Stomach (tissue), 9 donors: ENCODE data around the gene ASMT. TPM values are rescaled to one million over a fixed set of nuclear protein-coding genes. Genes with fewer than 3 reads are reported as not detected.

Experiments used
- DNase-seq, 2 donors: peaks; one replicate each; pipeline versions ENCODE4 v3.0.0 to v3.0.0-alpha.2; 2013 to 2019
- H3K27ac ChIP-seq, 5 donors: fragments of 200-600 bp in 4 of 5; sonication (generic) in 4 of 5; one replicate each; pipeline ENCODE4 v1.5.1; 2013 to 2019; ENCODE audit warnings: mild to moderate bottlenecking in 1 of 5, moderate library complexity in 1 of 5
- H3K27me3 ChIP-seq, 3 donors: fragments of 200-600 bp; sonication (generic); one replicate each; pipeline ENCODE4 v1.5.1; 2017 to 2019; ENCODE audit warnings: mixed run types in 1 of 3
- H3K36me3 ChIP-seq, 4 donors: fragments of 200-600 bp; sonication (generic); 1 replicate in 3 of 4; 2 replicates in 1 of 4; pipeline ENCODE4 v1.5.1; 2016 to 2019
- H3K4me1 ChIP-seq, 4 donors: fragments of 200-600 bp; sonication (generic); one replicate each; pipeline ENCODE4 v1.5.1; 2016 to 2019
- H3K4me3 ChIP-seq, 4 donors: fragments of 200-600 bp; sonication (generic) in 3 of 4; one replicate each; pipeline ENCODE4 v1.5.1; 2016 to 2019; ENCODE audit warnings: mild to moderate bottlenecking in 1 of 4
- H3K9me3 ChIP-seq, 4 donors: fragments of 200-600 bp; sonication (generic); one replicate each; pipeline ENCODE4 v1.5.1; 2016 to 2019
- EP300 ChIP-seq: sonication (generic); formaldehyde crosslinking; IDR thresholded peaks from one replicate; pipeline ENCODE4 v1.6.1; 2017; ENCODE audit warnings: antibody characterized with exemption
- POLR2A ChIP-seq, 4 donors: fragments of 450-650 bp; IDR thresholded peaks; one replicate each; pipeline ENCODE4 v1.6.1; 2016; ENCODE audit warnings: antibody characterized with exemption in 4 of 4, control low read depth in 2 of 4, mild to moderate bottlenecking in 1 of 4, moderate library complexity in 1 of 4
- POLR2AphosphoS5 ChIP-seq, 3 donors: sonication (generic); formaldehyde crosslinking; IDR thresholded peaks; one replicate each; pipeline ENCODE4 v1.6.1; 2016; ENCODE audit warnings: antibody characterized with exemption in 3 of 3
- WGBS, 5 donors: extraction: QIAGEN DNeasy Blood & Tissue Kit in 3 of 5; methylation state at CpG; one replicate each; pipeline versions ENCODE4 v1.1.5 to v1.1.7; 2013 to 2018; 5-methylcytosine and 5-hydroxymethylcytosine counted together
- intact Hi-C: fragments of 100-400 bp; cut with DNase I; formaldehyde crosslinking; loops from one replicate; pipeline ENCODE4 v1.15.1; 2023; ENCODE audit warnings: low total_unique reads
- polyA plus RNA-seq, 3 donors: library from polyadenylated mRNA; stranded (reverse); fragments of 200-250 nt; gene quantifications; one replicate each; pipeline ENCODE4 v1.2.3, GENCODE V29; 2013
- total RNA-seq, 5 donors: library from RNA; depleted of rRNA; stranded (reverse); fragments of >200 nt; gene quantifications; one replicate each; pipeline versions ENCODE4 v1.1.0 to v1.2.3, GENCODE V29; 2014 to 2016
- TF ChIP-seq, protein P1 (sequence below), 7 experiments: fragments of 450-650 bp in 4 of 7; fragments of 200-600 bp in 3 of 7; sonication (generic) in 3 of 7; IDR thresholded peaks; one replicate each; pipeline ENCODE4 v1.5.1; 2016 to 2019; ENCODE audit warnings: antibody characterized with exemption in 7 of 7, control low read depth in 2 of 7, mild to moderate bottlenecking in 1 of 7
- donor health status: healthy with polysubstance abuse.
- donor health status: Bipolar disorder and iron deficiency.
- donor health status: healthy.

The ASMT gene
- total and polyA plus RNA-seq, 8 donors, result 0.43 TPM; not detected in 7

DNA sequence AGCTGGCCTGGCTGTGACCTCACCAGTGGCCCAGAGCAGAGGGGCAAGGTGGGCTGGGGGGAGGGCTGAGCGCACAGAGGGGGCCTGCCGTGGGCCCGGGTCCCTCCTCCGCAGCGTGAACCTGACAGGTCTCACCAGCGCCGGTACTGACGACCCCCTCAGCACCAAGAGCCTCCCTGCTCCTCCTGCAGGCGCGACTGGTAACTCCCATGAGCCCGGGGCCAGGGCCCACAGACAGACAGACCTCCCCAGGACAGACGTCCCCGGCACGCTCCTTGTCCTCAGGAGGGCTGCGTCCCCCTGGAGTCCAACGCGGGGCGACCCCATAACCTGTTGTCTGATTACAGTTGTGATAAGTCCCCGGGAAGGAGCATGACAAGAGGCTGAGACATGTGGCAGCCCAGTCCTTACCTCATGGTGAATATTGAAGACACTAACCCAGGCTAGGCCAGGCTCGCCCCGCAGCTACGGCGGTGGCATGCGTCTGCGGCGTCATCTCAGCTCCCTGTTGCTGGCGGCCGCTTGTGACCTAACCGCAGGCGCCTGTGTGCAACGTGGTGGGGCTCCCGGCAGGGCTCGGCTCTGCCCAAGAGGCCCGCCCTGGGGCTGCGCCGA, 15.0 kb upstream of the ASMT start:
- Histone ChIP-seq H3K4me1 (peaks cover 0 to 10% (median 4%) of the 10 kb centered on the region in 4 donors), H3K36me3 (peaks cover 77 to 99% (median 97%) of the 10 kb centered on the region in 4 donors), H3K27ac (no peak overlapping the region), H3K27me3 (no peaks in the 10 kb centered on the region), H3K4me3 (no peak overlapping the region), H3K9me3 (peaks cover 0 to 9% (median 0%) of the 10 kb centered on the region in 4 donors)
- no peak for DNase-seq
- TF ChIP-seq POLR2AphosphoS5 (IDR thresholded peaks at IDR 0.05), result no peak
- no peak for TF ChIP-seq POLR2A (IDR thresholded peaks at IDR 0.05)
- no peak for TF ChIP-seq EP300
- TF ChIP-seq, protein P1, sequence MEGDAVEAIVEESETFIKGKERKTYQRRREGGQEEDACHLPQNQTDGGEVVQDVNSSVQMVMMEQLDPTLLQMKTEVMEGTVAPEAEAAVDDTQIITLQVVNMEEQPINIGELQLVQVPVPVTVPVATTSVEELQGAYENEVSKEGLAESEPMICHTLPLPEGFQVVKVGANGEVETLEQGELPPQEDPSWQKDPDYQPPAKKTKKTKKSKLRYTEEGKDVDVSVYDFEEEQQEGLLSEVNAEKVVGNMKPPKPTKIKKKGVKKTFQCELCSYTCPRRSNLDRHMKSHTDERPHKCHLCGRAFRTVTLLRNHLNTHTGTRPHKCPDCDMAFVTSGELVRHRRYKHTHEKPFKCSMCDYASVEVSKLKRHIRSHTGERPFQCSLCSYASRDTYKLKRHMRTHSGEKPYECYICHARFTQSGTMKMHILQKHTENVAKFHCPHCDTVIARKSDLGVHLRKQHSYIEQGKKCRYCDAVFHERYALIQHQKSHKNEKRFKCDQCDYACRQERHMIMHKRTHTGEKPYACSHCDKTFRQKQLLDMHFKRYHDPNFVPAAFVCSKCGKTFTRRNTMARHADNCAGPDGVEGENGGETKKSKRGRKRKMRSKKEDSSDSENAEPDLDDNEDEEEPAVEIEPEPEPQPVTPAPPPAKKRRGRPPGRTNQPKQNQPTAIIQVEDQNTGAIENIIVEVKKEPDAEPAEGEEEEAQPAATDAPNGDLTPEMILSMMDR (IDR thresholded peaks at IDR 0.05), result no peak
- WGBS, 5 donors, result 94 to 97% (median 96%) methylated on average over 18 to 36 of the region's 36 CpGs
- intact Hi-C loops, result no loop called here

GRCh38 chrX:1600406-1601050, 14.3 kb upstream of the ASMT start:
- H3K36me3 ChIP-seq, result peaks cover 71 to 95% (median 92%) of the 10 kb centered on the region in 4 donors
- H3K27me3 ChIP-seq, result no peaks in the 10 kb centered on the region
- DNase-seq, result no peak
- peaks cover 0 to 6% (median 2%) of the 10 kb centered on the region in 4 donors for H3K4me1 ChIP-seq
- no peak overlapping the region for H3K27ac ChIP-seq
- WGBS, 5 donors, result 97 to 99% (median 97%) methylated on average over 37 to 52 of the region's 52 CpGs
- TF ChIP-seq POLR2AphosphoS5 (IDR thresholded peaks at IDR 0.05) (no peak), EP300 (no peak), POLR2A (IDR thresholded peaks at IDR 0.05) (no peak)
- TF ChIP-seq, protein P1 (IDR thresholded peaks at IDR 0.05), result no peak
- intact Hi-C loops, result no loop called here
- H3K4me3 ChIP-seq, result no peak overlapping the region
- peaks cover 0 to 9% (median 0%) of the 10 kb centered on the region in 4 donors for H3K9me3 ChIP-seq

- no peak for TF ChIP-seq EP300
- peaks cover 0 to 6% (median 0%) of the 10 kb centered on the region in 4 donors for H3K4me1 ChIP-seq
- peaks cover 64 to 95% (median 88%) of the 10 kb centered on the region in 4 donors for H3K36me3 ChIP-seq
- intact Hi-C loops, result no loop called here
- 92 to 99% (median 98%) methylated on average over 54 to 58 of the region's 58 CpGs for WGBS, 5 donors
- no peak overlapping the region for H3K4me3 ChIP-seq
- H3K9me3 ChIP-seq, result peaks cover 0 to 9% (median 0%) of the 10 kb centered on the region in 4 donors
- DNase-seq, result no peak
- no peaks in the 10 kb centered on the region for H3K27me3 ChIP-seq
- no peak overlapping the region for H3K27ac ChIP-seq
Measured at GRCh38 chrX:1601051-1601767, 13.7 kb upstream of the ASMT start.

DNA sequence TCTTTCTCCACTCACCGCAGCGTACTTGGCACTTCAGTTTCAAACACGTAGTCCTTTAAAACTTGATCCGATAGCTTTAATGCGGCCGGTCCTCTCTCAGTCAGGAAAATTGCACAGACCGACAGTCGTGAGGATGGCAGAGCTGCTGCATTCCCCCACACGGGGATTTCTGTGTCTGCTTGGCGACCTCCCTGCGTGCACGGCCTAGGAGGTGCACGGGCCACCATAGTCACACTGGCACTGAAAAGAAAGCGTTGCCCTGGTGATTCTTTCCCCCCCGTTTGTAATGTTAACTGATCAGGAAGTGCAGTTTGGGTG, 13.1 kb upstream of the ASMT start:
- Histone ChIP-seq H3K9me3 (peaks cover 0 to 9% (median 0%) of the 10 kb centered on the region in 4 donors), H3K27ac (no peak overlapping the region), H3K36me3 (peaks cover 64 to 97% (median 86%) of the 10 kb centered on the region in 4 donors), H3K4me3 (no peak overlapping the region), H3K4me1 (peaks cover 0 to 6% (median 0%) of the 10 kb centered on the region in 4 donors), H3K27me3 (no peaks in the 10 kb centered on the region)
- 92 to 96% (median 94%) methylated on average over 15 of the region's 15 CpGs for WGBS, 5 donors
- TF ChIP-seq EP300, result no peak
- TF ChIP-seq POLR2A (IDR thresholded peaks at IDR 0.05), result no peak
- TF ChIP-seq, protein P1 (IDR thresholded peaks at IDR 0.05), result no peak
- TF ChIP-seq POLR2AphosphoS5 (IDR thresholded peaks at IDR 0.05), result no peak
- DNase-seq, result no peak
- intact Hi-C loops, result no loop called here
